Colon (tissue), 2 donors: ENCODE results near the gene TLR9.

Experiments used
- FAIRE-seq: peaks from 2 replicates; lab custom pipeline; 2012; peaks lifted over from hg19 to GRCh38; lab: Jason Lieb, UNC
- donor health status: control.
- donor health status: control.

The TLR9 gene

DNA sequence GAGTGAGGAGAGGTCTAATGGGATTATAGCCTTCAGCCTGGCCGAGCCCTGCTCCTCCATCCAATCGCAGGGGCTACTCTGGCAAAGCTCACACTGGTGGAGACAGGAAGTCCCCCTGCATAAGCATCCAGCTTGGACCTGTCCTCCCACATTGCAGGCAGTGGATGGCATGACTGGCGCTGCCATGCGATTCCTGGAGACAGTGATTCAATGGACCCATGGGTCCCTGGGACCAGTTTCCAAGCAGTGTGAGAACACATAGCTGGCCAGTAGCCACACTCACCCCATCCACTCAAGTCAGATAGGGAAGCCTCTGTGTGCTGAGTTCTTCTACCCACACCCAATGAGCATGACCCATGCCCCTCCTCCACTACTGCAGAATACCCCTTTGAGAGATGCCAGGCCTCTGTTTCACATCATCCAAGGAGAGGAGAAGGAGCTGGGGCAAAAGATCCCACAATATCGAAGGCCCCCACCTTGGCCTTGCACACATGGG lies 53.1 kb downstream of the TLR9 start:
- FAIRE-seq = no peak

DNA sequence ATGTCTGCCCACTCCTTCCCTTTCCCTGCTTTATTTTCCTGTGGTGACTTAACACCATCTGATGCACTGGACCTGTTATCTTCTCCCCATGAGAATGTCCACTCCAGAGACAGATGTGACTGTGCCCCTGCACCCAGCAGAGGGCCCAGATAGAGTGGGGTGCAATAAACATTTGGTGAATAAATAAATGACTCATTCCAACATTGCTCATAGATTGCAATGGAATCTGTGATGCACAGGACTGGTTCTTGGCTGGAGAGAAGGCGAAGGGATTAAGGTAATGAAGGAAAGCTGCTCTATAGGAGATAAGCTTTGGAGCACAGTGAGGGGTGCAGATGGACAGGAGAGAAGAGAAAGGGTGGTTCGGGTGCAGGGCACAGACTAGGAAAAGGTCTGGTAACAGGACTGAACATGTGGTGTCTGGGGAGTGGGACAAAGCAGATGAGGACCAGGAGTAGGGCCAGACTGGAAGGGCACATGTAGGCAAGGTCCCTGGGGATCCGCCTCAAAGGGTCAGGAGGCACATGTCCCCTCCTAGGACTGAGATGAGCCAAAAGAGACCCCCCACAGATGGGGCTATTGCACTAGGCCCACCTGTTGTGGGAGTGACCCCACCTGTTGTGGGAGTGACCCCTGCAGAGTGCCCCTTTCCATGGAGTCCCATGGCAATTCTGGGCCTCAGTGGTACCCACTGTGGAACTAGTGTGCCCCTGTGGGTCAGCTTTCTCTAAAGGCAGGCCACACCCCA lies 53.8 kb downstream of the TLR9 start:
- no peak for FAIRE-seq
